ENCODE measurements around the gene HLA-DQB1.
"Not testable (repeated sequence)": the region's sequence is repeated elsewhere in the genome, so short reads cannot be mapped to it uniquely, and the experiment has no call there.

The HLA-DQB1 gene

GRCh38 chr6:32662099-32662498 lies 4.4 kb downstream of the HLA-DQB1 start:
- DNase-seq, result no peak

- DNase-seq, result no peak
Measured at GRCh38 chr6:32659856-32660595, 6.4 kb downstream of the HLA-DQB1 start.

- DNase-seq, result no peak
Measured at GRCh38 chr6:32658268-32658897, 8.1 kb downstream of the HLA-DQB1 start.

GRCh38 chr6:32657819-32658218 lies 8.6 kb downstream of the HLA-DQB1 start:
- not testable (repeated sequence) for DNase-seq

- DNase-seq, result not testable (repeated sequence)
Measured at GRCh38 chr6:32657329-32657728, 9.1 kb downstream of the HLA-DQB1 start.

- no peak for DNase-seq
Measured at GRCh38 chr6:32655203-32655710, 11.2 kb downstream of the HLA-DQB1 start.

- DNase-seq, result no peak
Measured at GRCh38 chr6:32645047-32645703, 21.3 kb downstream of the HLA-DQB1 start.

GRCh38 chr6:32643904-32644303 lies 22.6 kb downstream of the HLA-DQB1 start:
- no peak for DNase-seq

- DNase-seq, result no peak
Measured at GRCh38 chr6:32642720-32643106, 23.7 kb downstream of the HLA-DQB1 start.

GRCh38 chr6:32641785-32642719 lies 24.4 kb downstream of the HLA-DQB1 start:
- not testable (repeated sequence) for DNase-seq

GRCh38 chr6:32641122-32641521 lies 25.3 kb downstream of the HLA-DQB1 start:
- no peak for DNase-seq

- no peak for DNase-seq
Measured at GRCh38 chr6:32639440-32640394, 26.7 kb downstream of the HLA-DQB1 start.

GRCh38 chr6:32638532-32639219 lies 27.8 kb downstream of the HLA-DQB1 start:
- no peak for DNase-seq

- no peak for DNase-seq
Measured at GRCh38 chr6:32637883-32638282, 28.6 kb downstream of the HLA-DQB1 start.

- no peak for DNase-seq
Measured at GRCh38 chr6:32637219-32637880, 29.1 kb downstream of the HLA-DQB1 start, which contains the start of gene HLA-DQA1. Gene HLA-DQA1, plus strand, starts transcription at chr6:32637406. Its CDS starts 53 bp downstream, at chr6:32637459.

- DNase-seq, result no peak
Measured at GRCh38 chr6:32635526-32636123, 30.8 kb downstream of the HLA-DQB1 start.

- DNase-seq, result not testable (repeated sequence)
Measured at GRCh38 chr6:32629793-32630192, 36.7 kb downstream of the HLA-DQB1 start.

GRCh38 chr6:32627831-32628230 lies 38.6 kb downstream of the HLA-DQB1 start:
- DNase-seq, result no peak

GRCh38 chr6:32627249-32627648 lies 39.2 kb downstream of the HLA-DQB1 start:
- no peak for DNase-seq

- DNase-seq, result no peak
Measured at GRCh38 chr6:32625137-32625536, 41.3 kb downstream of the HLA-DQB1 start.

Measured in stimulated activated CD4-positive, alpha-beta T cell treated with anti-CD3 and anti-CD28 coated beads, Interleukin-2, amount 100 ng/mL, for 24 hours (primary cell).